Measurements from ENCODE around the gene RAB1B. TPM values are rescaled to one million over a fixed set of nuclear protein-coding genes. Genes with fewer than 3 reads are reported as not detected.

RAB1B gene
- total RNA-seq, 1 donor from 2014 or later = 159 TPM

DNA sequence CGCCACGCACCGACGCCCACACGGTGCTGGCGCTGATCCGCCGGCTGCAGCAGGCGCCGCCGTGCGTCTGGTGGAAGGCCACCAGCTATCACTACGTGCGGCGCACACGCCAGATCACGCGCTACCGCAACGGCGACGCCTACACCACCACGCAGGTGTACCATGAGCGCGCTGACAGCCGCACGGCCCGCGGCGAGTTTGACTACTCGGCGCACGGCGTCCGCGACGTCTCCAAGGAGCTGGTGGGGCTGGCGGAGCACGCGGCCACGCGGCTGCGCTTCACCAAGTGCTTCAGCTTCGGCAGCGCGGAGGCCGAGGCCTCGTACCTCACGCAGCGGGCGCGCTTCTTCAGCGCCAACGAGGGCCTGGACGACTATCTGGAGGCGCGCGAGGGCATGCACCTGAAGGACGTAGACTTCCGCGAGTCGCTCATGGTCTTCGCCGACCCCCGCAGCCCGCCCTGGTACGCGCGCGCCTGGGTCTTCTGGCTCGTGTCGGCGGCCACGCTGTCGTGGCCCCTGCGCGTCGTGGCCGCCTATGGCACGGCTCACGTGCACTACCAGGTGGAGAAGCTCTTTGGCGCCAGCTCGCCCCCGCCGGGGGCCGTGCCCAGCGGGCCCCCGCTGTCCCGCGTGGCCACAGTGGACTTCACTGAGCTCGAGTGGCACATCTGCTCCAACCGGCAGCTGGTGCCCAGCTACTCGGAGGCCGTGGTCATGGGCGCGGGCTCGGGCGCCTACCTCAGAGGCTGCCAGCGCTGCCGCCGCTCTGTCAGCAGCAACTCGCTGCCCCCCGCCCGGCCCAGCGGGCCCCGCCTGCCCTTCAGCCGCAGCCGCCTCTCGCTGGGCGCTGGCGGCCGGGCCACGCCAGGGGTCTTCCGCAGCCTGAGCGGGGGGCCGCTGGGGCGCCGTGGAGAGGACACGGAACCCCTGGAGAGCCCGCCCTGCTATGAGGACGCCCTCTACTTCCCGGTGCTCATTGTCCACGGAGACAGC lies 26.5 kb downstream of the RAB1B start:
- intact Hi-C loops (cut with micrococcal nuclease) = no loop called here

- intact Hi-C loops (cut with micrococcal nuclease) = no loop called here
These were observed 29.2 kb downstream of the RAB1B start for GRCh38 chr11:66297610-66298009.

- intact Hi-C loops (cut with micrococcal nuclease) = no loop called here
These were observed 30.7 kb downstream of the RAB1B start for GRCh38 chr11:66299186-66299585.

- intact Hi-C loops (cut with micrococcal nuclease) = no loop called here
These were observed 34.2 kb downstream of the RAB1B start for GRCh38 chr11:66302656-66303055.

- intact Hi-C loops (cut with micrococcal nuclease) = no loop called here
These were observed 41.0 kb downstream of the RAB1B start for GRCh38 chr11:66309475-66309874.

DNA sequence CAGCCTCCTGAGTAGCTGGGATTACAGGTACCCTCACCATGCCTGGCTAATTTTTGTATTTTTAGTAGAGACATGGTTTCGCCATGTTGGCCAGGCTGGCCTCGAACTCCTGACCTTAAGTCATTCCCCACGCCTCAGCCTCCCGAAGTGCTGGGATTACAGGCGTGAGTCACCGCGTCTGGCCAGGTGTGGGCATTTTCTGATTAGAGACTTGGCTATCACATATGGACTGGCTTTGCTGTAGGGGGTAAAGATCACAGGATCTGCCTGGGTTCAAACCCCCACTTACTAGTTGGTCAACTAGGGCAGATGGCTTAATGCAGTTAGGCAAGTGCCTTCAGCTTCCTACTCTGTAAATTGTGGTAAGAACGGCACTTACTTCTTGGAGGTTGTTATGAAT lies 41.9 kb downstream of the RAB1B start:
- intact Hi-C loops (cut with micrococcal nuclease) = no loop called here

DNA sequence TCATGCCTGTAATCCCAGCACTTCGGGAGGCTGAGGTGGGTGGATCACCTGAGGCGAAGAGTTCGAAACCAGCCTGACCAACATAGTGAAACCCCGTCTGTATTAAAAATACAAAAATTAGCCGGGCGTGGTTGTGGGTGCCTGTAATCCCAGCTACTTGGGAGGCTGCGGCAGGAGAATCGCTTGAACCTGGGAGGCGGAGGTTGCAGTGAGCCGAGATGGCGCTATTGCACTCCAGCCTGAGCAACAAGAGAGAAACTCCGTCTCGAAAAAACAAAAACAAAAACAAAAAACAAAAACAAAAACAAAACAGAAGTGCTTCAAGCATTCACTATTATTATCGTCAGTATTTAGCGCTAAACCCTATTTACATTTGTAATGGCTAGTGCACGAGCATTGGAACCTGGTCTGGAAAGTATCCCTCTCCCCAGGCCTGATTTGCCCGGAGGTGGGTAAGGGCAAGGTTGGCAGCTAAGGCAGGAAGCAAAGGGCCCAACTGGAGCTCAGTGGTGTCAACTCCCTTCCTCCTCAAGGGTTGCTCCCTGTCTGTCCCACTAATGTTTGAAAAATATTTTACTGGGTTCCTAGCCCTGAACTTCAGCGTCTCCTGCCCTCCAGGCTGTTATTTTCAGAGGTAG lies 42.5 kb downstream of the RAB1B start:
- intact Hi-C loops (cut with micrococcal nuclease) = loop anchor here (1.0 kb wide), 1 partner anchor 78 kb away; no protein-coding TSS in a partner anchor

- intact Hi-C loops (cut with micrococcal nuclease) = loop anchor here (1.0 kb wide), 1 partner anchor 78 kb away; no protein-coding TSS in a partner anchor
These were observed 43.1 kb downstream of the RAB1B start for GRCh38 chr11:66311470-66311964.

GRCh38 chr11:66311965-66312548 lies 43.6 kb downstream of the RAB1B start:
- intact Hi-C loops (cut with micrococcal nuclease) = loop anchor here (1.0 kb wide), 6 partner anchors 16 to 154 kb away; partner anchors contain the start of genes BRMS1, PELI3, RAB1B and YIF1A

DNA sequence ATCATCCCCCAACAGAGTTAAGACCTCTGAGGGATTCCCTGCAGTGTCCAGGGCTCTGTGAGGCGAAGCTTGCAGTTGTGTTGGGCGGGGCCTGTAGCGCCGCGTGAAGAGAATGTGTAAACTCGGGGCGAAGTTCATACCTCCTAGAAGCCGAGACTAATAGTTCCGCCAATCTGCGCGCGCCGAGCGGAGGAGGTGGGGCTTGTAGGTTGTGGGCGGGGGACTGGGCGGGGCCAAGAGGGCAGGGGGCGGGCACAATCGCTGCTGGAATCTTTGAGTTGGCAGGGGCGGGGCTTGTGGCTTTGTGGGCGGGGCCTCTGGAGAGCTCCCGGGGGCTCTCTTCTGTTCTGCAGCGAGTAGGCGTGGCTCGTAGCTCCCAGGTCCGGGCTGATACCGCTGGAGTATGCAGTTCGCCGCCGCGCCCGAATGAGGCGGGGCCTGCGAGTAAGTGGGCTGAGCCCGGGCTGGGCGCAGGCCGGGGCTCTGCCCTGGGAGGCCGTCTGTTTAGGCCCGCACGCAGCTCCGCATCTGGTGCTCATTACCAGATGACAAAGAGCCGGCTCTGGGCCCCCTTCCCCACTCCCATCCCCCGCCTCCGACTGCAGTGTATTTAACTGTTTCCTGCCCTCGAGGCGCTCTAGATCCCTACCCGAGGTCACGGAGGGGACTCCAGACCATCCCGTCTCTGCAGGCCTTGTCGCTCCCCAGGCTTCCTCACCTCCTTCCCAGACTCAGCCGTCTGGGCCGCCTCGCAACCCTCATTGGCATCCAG lies 44.3 kb downstream of the RAB1B start:
- intact Hi-C loops (cut with micrococcal nuclease) = loop anchor here (1.0 kb wide), 5 partner anchors 16 to 154 kb away; partner anchors contain the start of genes BRMS1, PELI3, RAB1B and YIF1A

- intact Hi-C loops (cut with micrococcal nuclease) = no loop called here
These were observed 45.1 kb downstream of the RAB1B start for GRCh38 chr11:66313321-66314185.

DNA sequence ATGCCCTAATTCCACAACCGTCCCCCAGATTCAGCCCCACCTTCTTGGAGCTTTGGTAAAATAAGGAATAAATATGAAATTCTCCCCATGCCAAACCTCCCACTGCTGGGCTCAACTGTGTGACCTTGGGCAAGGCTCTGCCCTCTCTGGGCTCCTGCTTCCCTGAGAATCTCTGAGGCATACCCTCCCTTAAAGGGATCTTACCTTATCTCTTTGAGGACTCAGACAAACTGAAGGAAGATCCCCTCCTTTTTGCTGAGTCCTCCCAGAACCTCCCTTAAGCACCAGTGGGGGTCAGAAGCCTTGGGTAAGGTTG lies 45.7 kb downstream of the RAB1B start:
- intact Hi-C loops (cut with micrococcal nuclease) = no loop called here

GRCh38 chr11:66314561-66315497 lies 46.4 kb downstream of the RAB1B start:
- intact Hi-C loops (cut with micrococcal nuclease) = no loop called here

GRCh38 chr11:66315498-66315885 lies 47.1 kb downstream of the RAB1B start:
- intact Hi-C loops (cut with micrococcal nuclease) = no loop called here

DNA sequence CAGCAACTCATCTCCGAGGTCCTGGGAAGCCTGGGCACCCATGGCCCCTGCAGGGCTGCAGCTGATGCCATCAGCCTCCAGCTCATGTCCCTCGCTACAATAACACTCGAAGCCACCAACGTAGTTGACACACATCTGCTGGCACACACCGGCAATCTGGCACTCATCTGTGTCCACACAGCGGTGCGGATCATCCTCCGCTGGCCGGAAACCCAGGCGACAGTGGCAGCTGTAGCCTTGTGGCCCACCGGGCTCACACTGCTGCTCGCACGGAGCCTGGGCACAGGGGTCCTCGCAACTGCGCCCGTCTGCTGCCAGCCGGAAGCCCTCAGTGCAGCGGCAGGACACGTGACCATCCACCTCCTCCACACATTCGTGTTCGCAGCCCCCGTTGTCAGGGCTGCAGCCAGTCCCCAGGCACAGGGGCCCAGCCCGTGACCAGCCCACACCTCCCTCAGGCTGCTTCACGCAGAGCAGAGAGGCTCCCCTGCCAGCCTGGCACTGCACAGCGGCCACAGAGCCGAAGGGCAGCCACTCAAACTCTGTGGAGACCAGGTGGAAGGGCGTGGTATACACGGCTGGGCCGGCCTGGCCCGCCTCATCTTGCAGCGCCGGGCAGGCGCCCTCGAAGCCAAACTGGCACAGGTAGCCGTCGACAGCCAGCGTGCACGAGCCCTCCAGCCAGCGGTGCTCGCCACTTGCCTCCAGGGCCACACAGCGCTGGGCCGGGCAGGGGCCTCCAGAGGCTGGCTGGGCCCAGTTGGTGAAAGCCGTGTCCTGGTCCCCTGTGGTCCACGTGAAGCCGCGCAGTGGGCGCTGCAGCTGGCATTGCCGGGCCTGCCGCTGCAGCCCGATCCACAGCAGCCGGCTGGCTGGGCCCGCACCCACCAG lies 47.7 kb downstream of the RAB1B start:
- intact Hi-C loops (cut with micrococcal nuclease) = no loop called here

DNA sequence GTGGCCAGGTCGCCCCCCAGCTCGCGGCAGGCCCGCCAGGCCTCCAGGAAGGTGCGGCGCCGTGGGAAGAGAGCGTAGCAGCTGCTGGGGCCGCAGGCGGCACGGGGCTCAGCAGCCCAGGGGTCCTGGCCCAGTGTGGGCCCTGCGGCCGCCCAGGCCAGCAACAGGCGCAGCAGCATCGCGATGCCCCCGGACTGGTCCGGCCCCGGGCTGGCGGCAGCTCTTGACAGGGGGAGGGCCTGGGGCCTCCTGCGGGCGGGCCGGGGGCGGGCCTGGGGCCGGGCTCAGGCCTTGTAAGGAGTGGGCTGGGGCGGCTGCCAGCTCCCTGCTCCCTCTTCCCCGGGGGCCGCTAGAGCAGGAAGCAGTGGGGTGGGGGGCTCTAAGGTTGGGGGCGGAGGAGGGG lies 48.4 kb downstream of the RAB1B start, which contains the start of gene CD248:
CD248 (minus strand) TSS at position 196 of the 403 bp plus-strand sequence; CDS start at position 179, 17 bp downstream.
- intact Hi-C loops (cut with micrococcal nuclease) = no loop called here

GRCh38 chr11:66317322-66317722 lies 48.9 kb downstream of the RAB1B start:
- intact Hi-C loops (cut with micrococcal nuclease) = no loop called here

Measured in T-helper 2 cell treated with Interferon-gamma antibody and Interleukin-4, amounts not matched to agents 100 ng/mL and 5 ng/mL, for 36 hours (primary cell).